Lung (tissue), 12 donors: ENCODE data around the gene TMEM45A. TPM values are rescaled to one million over a fixed set of nuclear protein-coding genes. Genes with fewer than 3 reads are reported as not detected.
"Not testable (repeated sequence)": the region's sequence is repeated elsewhere in the genome, so short reads cannot be mapped to it uniquely, and the experiment has no call there.

Experiments
- ATAC-seq: fragments of 200-7000 bp; cut with Tn5 transposase; one replicate; pipeline ENCODE4 v1.9.1; 2020; ENCODE audit warnings: moderate number of reproducible peaks; ENCODE audit not compliant: insufficient read depth, low FRiP score
- DNase-seq, 3 donors: peaks; one replicate each; pipeline ENCODE4 v3.0.0-alpha.2; 2013 to 2017
- H3K27ac ChIP-seq, 2 donors: one replicate each; pipeline ENCODE4 v1.5.1; 2013; ENCODE audit warnings: mild to moderate bottlenecking in 2 of 2, moderate library complexity in 2 of 2, control low read depth in 1 of 2, inconsistent platforms in 1 of 2, low read depth in 1 of 2, low read length in 1 of 2
- H3K27me3 ChIP-seq, 3 donors: one replicate each; pipeline ENCODE4 v1.5.1; 2013; ENCODE audit warnings: low read length in 2 of 3; ENCODE audit not compliant: control insufficient read depth in 3 of 3, insufficient read depth in 3 of 3
- H3K36me3 ChIP-seq, 4 donors: one replicate each; pipeline ENCODE4 v1.5.1; 2013; ENCODE audit warnings: low read length in 4 of 4, mild to moderate bottlenecking in 1 of 4, moderate library complexity in 1 of 4; ENCODE audit not compliant: control insufficient read depth in 4 of 4, insufficient read depth in 4 of 4
- H3K4me1 ChIP-seq, 5 donors: one replicate each; pipeline ENCODE4 v1.5.1; 2013; ENCODE audit warnings: low read length in 5 of 5, mild to moderate bottlenecking in 2 of 5, moderate library complexity in 1 of 5; ENCODE audit not compliant: control insufficient read depth in 5 of 5, insufficient read depth in 5 of 5
- H3K4me3 ChIP-seq: one replicate; pipeline ENCODE4 v1.5.1; 2013; ENCODE audit warnings: mild to moderate bottlenecking, control low read depth, moderate library complexity
- H3K9ac ChIP-seq, 2 donors: one replicate each; pipeline ENCODE4 v1.5.1; 2013; ENCODE audit warnings: low read length in 2 of 2, control low read depth in 1 of 2; ENCODE audit not compliant: insufficient read depth in 1 of 2
- H3K9me3 ChIP-seq, 4 donors: one replicate each; pipeline ENCODE4 v1.5.1; 2013; ENCODE audit warnings: low read length in 3 of 4, mild to moderate bottlenecking in 1 of 4, moderate library complexity in 1 of 4; ENCODE audit not compliant: control insufficient read depth in 4 of 4, insufficient read depth in 3 of 4
- CTCF ChIP-seq: IDR thresholded peaks from 2 replicates; pipeline ENCODE4 v1.5.1; 2012; ENCODE audit warnings: mild to moderate bottlenecking; ENCODE audit errors: control extremely low read depth, extremely low read depth
- WGBS, 2 donors: extraction: QIAGEN DNeasy Blood & Tissue Kit; methylation state at CpG; one replicate each; pipeline ENCODE4 v1.1.7; 2013; 5-methylcytosine and 5-hydroxymethylcytosine counted together
- polyA plus RNA-seq, 2 donors: library from polyadenylated mRNA; stranded (reverse); fragments of 200-250 nt; gene quantifications; one replicate each; pipeline ENCODE4 v1.2.1, GENCODE V29; 2013
- total RNA-seq, 2 donors: library from RNA; depleted of rRNA in 1 of 2; stranded (reverse); fragments of >200 nt in 1 of 2; gene quantifications; one replicate each; pipeline ENCODE4 v1.2.1, GENCODE V29; 2014 to 2021
- donor health status: control.
- donor health status: control.
- donor health status: Bipolar disorder and iron deficiency.
- donor health status: healthy.
- donor health status: DM: yes; HTN: yes; CAD: no.

TMEM45A gene
- total and polyA plus RNA-seq, 4 donors, result 7.8 to 37.6 (median 26.0) TPM

- Histone ChIP-seq H3K4me1 (no peaks in the 10 kb centered on the region), H3K9me3 (peaks cover 0 to 3% (median under 1%) of the 10 kb centered on the region in 4 donors), H3K9ac (no peak overlapping the region), H3K27ac (no peak overlapping the region), H3K4me3 (no peak overlapping the region), H3K36me3 (peaks cover 0 to 19% (median 3%) of the 10 kb centered on the region in 4 donors), H3K27me3 (no peaks in the 10 kb centered on the region)
- DNase-seq, result no peak
- no peak for TF ChIP-seq CTCF
- no peak for ATAC-seq
- WGBS, 2 donors, result 74 to 77% methylated on average over 8 of the region's 8 CpGs
These were observed 8.0 kb downstream of the TMEM45A start for GRCh38 chr3:100500320-100500880.

- 87 to 91% methylated on average over 1 of the region's 1 CpG for WGBS, 2 donors
- no peak for DNase-seq
- H3K36me3 ChIP-seq, result peaks cover 0 to 14% (median 2%) of the 10 kb centered on the region in 4 donors
- no peak for TF ChIP-seq CTCF
- H3K4me3 ChIP-seq, result no peak overlapping the region
- no peak overlapping the region for H3K27ac ChIP-seq
- H3K9me3 ChIP-seq, result peaks cover 0 to 16% (median 7%) of the 10 kb centered on the region in 4 donors
- no peak for ATAC-seq
- H3K4me1 ChIP-seq, result no peaks in the 10 kb centered on the region
- no peaks in the 10 kb centered on the region for H3K27me3 ChIP-seq
- no peak overlapping the region for H3K9ac ChIP-seq
These were observed 11.0 kb downstream of the TMEM45A start for GRCh38 chr3:100503448-100503847.

GRCh38 chr3:100506355-100506754, 13.9 kb downstream of the TMEM45A start:
- ATAC-seq, result no peak
- peaks cover 0 to 11% (median 2%) of the 10 kb centered on the region in 4 donors for H3K36me3 ChIP-seq
- no peak overlapping the region for H3K4me3 ChIP-seq
- 91 to 92% methylated on average over 2 of the region's 2 CpGs for WGBS, 2 donors
- no peaks in the 10 kb centered on the region for H3K4me1 ChIP-seq
- DNase-seq, result no peak
- no peak overlapping the region for H3K9ac ChIP-seq
- H3K9me3 ChIP-seq, result peaks cover 0 to 19% (median 7%) of the 10 kb centered on the region in 4 donors
- no peaks in the 10 kb centered on the region for H3K27me3 ChIP-seq
- TF ChIP-seq CTCF, result no peak
- H3K27ac ChIP-seq, result no peak overlapping the region

GRCh38 chr3:100509818-100510217, 17.4 kb downstream of the TMEM45A start:
- not testable (repeated sequence) for H3K4me3 ChIP-seq, DNase-seq, H3K4me1 ChIP-seq, H3K27ac ChIP-seq, H3K27me3 ChIP-seq, ATAC-seq, H3K9ac ChIP-seq, H3K36me3 ChIP-seq
- H3K9me3 ChIP-seq, result peaks cover 0 to 19% (median 6%) of the 10 kb centered on the region in 4 donors
- WGBS, 2 donors, result 95 to 98% methylated on average over 11 of the region's 15 CpGs
